GM21390 (cell line): ENCODE measurements around the gene WASF2.
"Not testable (repeated sequence)": the region's sequence is repeated elsewhere in the genome, so short reads cannot be mapped to it uniquely, and the experiment has no call there.

ENCODE experiments used
- ATAC-seq: cut with Tn5 transposase; IDR thresholded peaks from one replicate; pipeline ENCODE4 v1.9.1; 2021; ENCODE audit not compliant: unreplicated experiment

Gene WASF2

GRCh38 chr1:27489973-27490741 is at the start of gene WASF2:
TSS of gene WASF2 (minus strand) at chr1:27490167. CDS start at chr1:27428890, 61,277 bp downstream.
- peak; percentile 79 for ATAC-seq

GRCh38 chr1:27538793-27539192 is 48.8 kb upstream of the WASF2 start:
- no peak for ATAC-seq

- ATAC-seq = not testable (repeated sequence)
Observed at GRCh38 chr1:27538305-27538676, 48.3 kb upstream of the WASF2 start.

GRCh38 chr1:27536767-27537166 is 46.8 kb upstream of the WASF2 start:
- ATAC-seq = no peak

- no peak for ATAC-seq
Observed at GRCh38 chr1:27536010-27536757, 46.2 kb upstream of the WASF2 start.

GRCh38 chr1:27535386-27535785 is 45.4 kb upstream of the WASF2 start:
- no peak for ATAC-seq

- ATAC-seq = no peak
Observed at GRCh38 chr1:27531959-27532685, 42.2 kb upstream of the WASF2 start.

- ATAC-seq = no peak
Observed at GRCh38 chr1:27530192-27530591, 40.2 kb upstream of the WASF2 start.

- ATAC-seq = no peak
Observed at GRCh38 chr1:27529704-27530018, 39.7 kb upstream of the WASF2 start.

- ATAC-seq = no peak
Observed at GRCh38 chr1:27528818-27529703, 39.1 kb upstream of the WASF2 start.

GRCh38 chr1:27527890-27528817 is 38.2 kb upstream of the WASF2 start:
- ATAC-seq = no peak

GRCh38 chr1:27527223-27527889 is 37.4 kb upstream of the WASF2 start:
- no peak for ATAC-seq

GRCh38 chr1:27526569-27527222 is 36.7 kb upstream of the WASF2 start:
- no peak for ATAC-seq

GRCh38 chr1:27525296-27526272 is 35.6 kb upstream of the WASF2 start:
- ATAC-seq = peak; percentile 56

GRCh38 chr1:27523337-27524020 is 33.5 kb upstream of the WASF2 start:
- no peak for ATAC-seq

GRCh38 chr1:27522432-27523336 is 32.7 kb upstream of the WASF2 start:
- no peak for ATAC-seq
